Neural progenitor cell (in vitro differentiated cells): ENCODE measurements around the gene ZNF273. TPM values are rescaled to one million over a fixed set of nuclear protein-coding genes. Genes with fewer than 3 reads are reported as not detected.
"Not testable (repeated sequence)": the region's sequence is repeated elsewhere in the genome, so short reads cannot be mapped to it uniquely, and the experiment has no call there.

Source experiments
- DNase-seq: peaks from one replicate; pipeline ENCODE4 v3.0.0-alpha.2; 2016; ENCODE audit warnings: low spot score
- H2AFZ ChIP-seq: fragments of 200-600 bp; sonication (generic); replicated peaks from 2 replicates; pipeline ENCODE4 v1.6.1; 2016; ENCODE audit warnings: antibody characterized with exemption
- H3F3A ChIP-seq: fragments of 200-600 bp; sonication (generic); 2 replicates; pipeline ENCODE4 v1.6.1; 2016; ENCODE audit warnings: antibody characterized with exemption, low read depth
- H3K27ac ChIP-seq: fragments of 200-600 bp; sonication (generic); 2 replicates; pipeline ENCODE4 v1.5.1; 2016; ENCODE audit warnings: mild to moderate bottlenecking
- H3K27me3 ChIP-seq: fragments of 200-600 bp; sonication (generic); 2 replicates; pipeline ENCODE4 v1.6.1; 2016; ENCODE audit warnings: mild to moderate bottlenecking, moderate library complexity
- H3K36me3 ChIP-seq: fragments of 200-600 bp; sonication (generic); 2 replicates; pipeline ENCODE4 v1.5.1; 2016
- H3K4me1 ChIP-seq: fragments of 200-600 bp; sonication (generic); 2 replicates; pipeline ENCODE4 v1.6.1; 2016; ENCODE audit warnings: mixed run types
- H3K4me2 ChIP-seq: fragments of 200-600 bp; sonication (generic); 2 replicates; pipeline ENCODE4 v1.6.1; 2016
- H3K4me3 ChIP-seq: fragments of 200-600 bp; sonication (generic); 2 replicates; pipeline ENCODE4 v1.5.1; 2016
- H3K79me2 ChIP-seq: fragments of 200-600 bp; sonication (generic); 2 replicates; pipeline ENCODE4 v1.6.1; 2016; ENCODE audit warnings: low read depth
- H3K9ac ChIP-seq: fragments of 200-600 bp; sonication (generic); 2 replicates; pipeline ENCODE4 v1.6.1; 2016
- H3K9me3 ChIP-seq: fragments of 200-600 bp; sonication (generic); 2 replicates; pipeline ENCODE4 v1.5.1; 2016; ENCODE audit warnings: low read depth
- H4K20me1 ChIP-seq: fragments of 200-600 bp; sonication (generic); 2 replicates; pipeline ENCODE4 v1.6.1; 2016; ENCODE audit warnings: low read depth
- H3K27ac Mint-ChIP-seq: 3 replicates; pipeline ENCODE4 v1.8.0; 2021; ENCODE audit warnings: mixed read lengths
- H3K27me3 Mint-ChIP-seq: 2 replicates; pipeline ENCODE4 v1.8.0; 2022; ENCODE audit warnings: low read depth, mild to moderate bottlenecking, inconsistent platforms, moderate library complexity, mixed read lengths; ENCODE audit not compliant: insufficient read depth
- H3K36me3 Mint-ChIP-seq: 3 replicates; pipeline ENCODE4 v1.8.0; 2021; ENCODE audit warnings: mixed read lengths
- H3K4me1 Mint-ChIP-seq: 3 replicates; pipeline ENCODE4 v1.8.0; 2021; ENCODE audit warnings: mixed read lengths
- H3K4me3 Mint-ChIP-seq: 3 replicates; pipeline ENCODE4 v1.8.0; 2021; ENCODE audit warnings: mild to moderate bottlenecking, moderate library complexity, mixed read lengths
- H3K9me3 Mint-ChIP-seq: 3 replicates; pipeline ENCODE4 v1.8.0; 2020; ENCODE audit warnings: mixed read lengths
- EZH2 ChIP-seq: fragments of 200-600 bp; sonication (generic); IDR thresholded peaks from 2 replicates; pipeline ENCODE4 v1.6.1; 2017; ENCODE audit warnings: antibody characterized with exemption, mild to moderate bottlenecking, moderate library complexity
- EZH2phosphoT487 ChIP-seq: fragments of 200-600 bp; sonication (generic); IDR thresholded peaks from 2 replicates; pipeline ENCODE4 v1.6.1; 2017; ENCODE audit warnings: antibody characterized with exemption
- total RNA-seq: library from RNA; depleted of rRNA; stranded (reverse); fragments of >200 nt; gene quantifications from 2 replicates; pipeline ENCODE4 v1.2.3, GENCODE V29; 2015; ENCODE audit warnings: low replicate concordance
- TF ChIP-seq, protein P1 (sequence below): fragments of 200-600 bp; sonication (generic); IDR thresholded peaks from 2 replicates; pipeline ENCODE4 v1.5.1; 2017; ENCODE audit warnings: antibody characterized with exemption, mild to moderate bottlenecking

The ZNF273 gene
- total RNA-seq, 1 donor from 2014 or later = 36.5 TPM

DNA sequence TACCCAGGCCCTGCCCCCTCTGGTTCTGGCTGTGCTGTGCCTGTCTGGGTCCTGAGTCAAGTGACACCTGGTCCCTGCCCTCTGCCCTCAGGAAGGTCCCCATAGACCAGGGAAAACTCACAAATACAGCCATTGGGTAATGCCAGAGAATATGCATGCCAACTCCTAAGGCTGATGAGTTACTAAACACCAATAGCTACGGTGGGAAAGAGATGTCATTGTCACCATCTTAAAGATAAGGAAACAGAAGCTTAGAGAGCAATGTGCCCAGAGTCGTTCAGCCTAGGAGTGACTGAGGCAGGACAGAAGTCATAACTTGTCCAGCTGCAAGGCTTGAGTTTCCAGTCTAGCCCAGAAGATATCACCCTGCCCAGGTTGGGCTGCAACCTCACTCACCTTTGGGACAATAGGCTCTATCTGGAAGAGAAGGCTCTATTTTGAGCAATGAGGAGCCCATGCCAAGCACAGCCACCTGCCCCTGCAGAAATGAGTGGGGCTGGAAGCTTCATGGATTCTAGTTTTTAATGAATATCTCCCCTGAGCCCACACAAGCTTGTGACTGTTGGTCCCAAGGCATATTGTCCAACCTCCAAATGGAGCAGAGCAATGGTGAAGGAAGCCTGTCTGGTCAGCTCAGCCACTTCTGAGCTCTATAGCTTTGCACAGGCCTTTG is 42.6 kb downstream of the ZNF273 start:
- DNase-seq = no peak
- TF ChIP-seq, protein P1, sequence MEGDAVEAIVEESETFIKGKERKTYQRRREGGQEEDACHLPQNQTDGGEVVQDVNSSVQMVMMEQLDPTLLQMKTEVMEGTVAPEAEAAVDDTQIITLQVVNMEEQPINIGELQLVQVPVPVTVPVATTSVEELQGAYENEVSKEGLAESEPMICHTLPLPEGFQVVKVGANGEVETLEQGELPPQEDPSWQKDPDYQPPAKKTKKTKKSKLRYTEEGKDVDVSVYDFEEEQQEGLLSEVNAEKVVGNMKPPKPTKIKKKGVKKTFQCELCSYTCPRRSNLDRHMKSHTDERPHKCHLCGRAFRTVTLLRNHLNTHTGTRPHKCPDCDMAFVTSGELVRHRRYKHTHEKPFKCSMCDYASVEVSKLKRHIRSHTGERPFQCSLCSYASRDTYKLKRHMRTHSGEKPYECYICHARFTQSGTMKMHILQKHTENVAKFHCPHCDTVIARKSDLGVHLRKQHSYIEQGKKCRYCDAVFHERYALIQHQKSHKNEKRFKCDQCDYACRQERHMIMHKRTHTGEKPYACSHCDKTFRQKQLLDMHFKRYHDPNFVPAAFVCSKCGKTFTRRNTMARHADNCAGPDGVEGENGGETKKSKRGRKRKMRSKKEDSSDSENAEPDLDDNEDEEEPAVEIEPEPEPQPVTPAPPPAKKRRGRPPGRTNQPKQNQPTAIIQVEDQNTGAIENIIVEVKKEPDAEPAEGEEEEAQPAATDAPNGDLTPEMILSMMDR = no peak
- TF ChIP-seq EZH2phosphoT487 (no peak), EZH2 (no peak)
- Mint-ChIP-seq H3K4me1 (peaks cover 2% of the 10 kb centered on the region), H3K27ac (no peak overlapping the region), H3K36me3 (no peaks in the 10 kb centered on the region), H3K4me3 (no peak overlapping the region), H3K9me3 (peaks cover 7% of the 10 kb centered on the region), H3K27me3 (peaks cover 9% of the 10 kb centered on the region)
- H4K20me1 ChIP-seq = no peaks in the 10 kb centered on the region
- H3K4me1 ChIP-seq = no peaks in the 10 kb centered on the region
- peaks cover 40% of the 10 kb centered on the region for H3K27me3 ChIP-seq
- no peaks in the 10 kb centered on the region for H3K36me3 ChIP-seq
- no peak overlapping the region for H2AFZ ChIP-seq
- no peak overlapping the region for H3K27ac ChIP-seq
- no peak overlapping the region for H3K9ac ChIP-seq
- no peak overlapping the region for H3K4me2 ChIP-seq
- H3K79me2 ChIP-seq = no peaks in the 10 kb centered on the region
- H3K9me3 ChIP-seq = no peaks in the 10 kb centered on the region
- no peak overlapping the region for H3K4me3 ChIP-seq
- H3F3A ChIP-seq = no peaks in the 10 kb centered on the region

DNA sequence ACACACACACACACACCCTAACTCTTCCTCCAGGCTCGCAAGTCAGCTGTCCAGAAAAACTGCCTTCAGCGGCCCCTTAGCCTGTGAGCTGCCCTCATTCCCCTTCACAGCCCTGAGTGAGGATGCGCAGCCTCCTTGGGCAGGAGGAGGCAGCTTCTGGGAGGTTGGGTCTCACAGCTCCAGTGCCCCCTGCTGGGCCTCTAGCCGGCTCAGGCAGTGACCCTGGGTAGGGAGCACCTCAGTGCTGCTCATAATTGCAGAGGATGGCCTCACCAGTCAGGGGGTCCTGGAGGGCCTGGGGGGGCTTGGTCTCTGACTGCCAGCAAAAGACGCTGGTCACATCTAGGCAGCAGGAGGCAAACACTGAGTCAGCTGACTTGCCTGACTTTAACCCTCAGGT is 43.7 kb downstream of the ZNF273 start:
- Histone ChIP-seq H3K79me2 (no peaks in the 10 kb centered on the region), H3K4me2 (peak overlapping the region; percentile 90), H3K36me3 (no peaks in the 10 kb centered on the region), H3K27me3 (peaks cover 40% of the 10 kb centered on the region), H3K4me1 (no peaks in the 10 kb centered on the region), H3K27ac (no peak overlapping the region), H3F3A (no peaks in the 10 kb centered on the region), H2AFZ (peak overlapping the region; percentile 81), H3K9ac (no peak overlapping the region), H3K9me3 (no peaks in the 10 kb centered on the region), H3K4me3 (peak overlapping the region; percentile 55), H4K20me1 (no peaks in the 10 kb centered on the region)
- Mint-ChIP-seq H3K9me3 (peaks cover 7% of the 10 kb centered on the region), H3K27ac (no peak overlapping the region), H3K4me3 (no peak overlapping the region), H3K27me3 (peaks cover 9% of the 10 kb centered on the region), H3K36me3 (no peaks in the 10 kb centered on the region), H3K4me1 (peaks cover 2% of the 10 kb centered on the region)
- DNase-seq = peak; percentile 53
- no peak for TF ChIP-seq EZH2
- TF ChIP-seq, protein P1 = peak; percentile 16

- no peaks in the 10 kb centered on the region for H3K9me3 ChIP-seq
- peaks cover 40% of the 10 kb centered on the region for H3K27me3 ChIP-seq
- Mint-ChIP-seq H3K27me3 (peaks cover 9% of the 10 kb centered on the region), H3K9me3 (peaks cover 3% of the 10 kb centered on the region), H3K27ac (no peak overlapping the region), H3K4me3 (peak overlapping the region; percentile 66), H3K4me1 (peaks cover 2% of the 10 kb centered on the region), H3K36me3 (no peaks in the 10 kb centered on the region)
- no peak overlapping the region for H3K9ac ChIP-seq
- H3F3A ChIP-seq = no peaks in the 10 kb centered on the region
- H3K4me3 ChIP-seq = peak overlapping the region; percentile 55
- no peaks in the 10 kb centered on the region for H3K36me3 ChIP-seq
- no peak overlapping the region for H3K27ac ChIP-seq
- no peaks in the 10 kb centered on the region for H3K4me1 ChIP-seq
- peak; percentile 37 for TF ChIP-seq EZH2phosphoT487
- TF ChIP-seq, protein P1 = no peak
- H3K79me2 ChIP-seq = no peaks in the 10 kb centered on the region
- H3K4me2 ChIP-seq = peak overlapping the region; percentile 90
- peak overlapping the region; percentile 81 for H2AFZ ChIP-seq
- peak; percentile 35 for DNase-seq
- no peaks in the 10 kb centered on the region for H4K20me1 ChIP-seq
Measured at GRCh38 chr7:64947252-64948000, 44.4 kb downstream of the ZNF273 start.

DNA sequence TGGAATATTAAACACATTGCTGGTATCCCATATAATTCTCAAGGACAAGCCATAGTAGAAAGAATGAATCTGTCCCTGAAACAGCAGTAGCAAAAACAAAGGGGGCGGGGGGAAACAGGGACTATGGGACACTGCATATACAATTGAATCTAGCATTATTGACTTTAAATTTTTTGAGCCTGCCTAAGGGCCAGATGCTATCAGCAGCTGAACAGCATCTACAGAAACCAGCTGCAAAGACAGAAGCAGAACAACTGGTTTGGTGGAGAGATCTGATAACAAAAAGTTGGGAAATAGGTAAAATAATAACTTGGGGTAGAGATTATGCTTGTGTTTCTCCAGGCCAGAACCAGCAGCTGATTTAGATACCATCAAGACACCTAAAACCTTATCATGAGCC is 45.7 kb downstream of the ZNF273 start:
- H3K9me3 Mint-ChIP-seq, H3K4me1 Mint-ChIP-seq, DNase-seq, H3K4me3 Mint-ChIP-seq, H3K36me3 Mint-ChIP-seq, H2AFZ ChIP-seq, H3K79me2 ChIP-seq, H3K36me3 ChIP-seq, H3K27me3 Mint-ChIP-seq, H3K9ac ChIP-seq, H3F3A ChIP-seq, H3K4me3 ChIP-seq, H4K20me1 ChIP-seq, H3K27ac Mint-ChIP-seq, H3K9me3 ChIP-seq, H3K4me1 ChIP-seq, H3K4me2 ChIP-seq, H3K27ac ChIP-seq: not testable (repeated sequence)
- peaks cover 40% of the 10 kb centered on the region for H3K27me3 ChIP-seq

DNA sequence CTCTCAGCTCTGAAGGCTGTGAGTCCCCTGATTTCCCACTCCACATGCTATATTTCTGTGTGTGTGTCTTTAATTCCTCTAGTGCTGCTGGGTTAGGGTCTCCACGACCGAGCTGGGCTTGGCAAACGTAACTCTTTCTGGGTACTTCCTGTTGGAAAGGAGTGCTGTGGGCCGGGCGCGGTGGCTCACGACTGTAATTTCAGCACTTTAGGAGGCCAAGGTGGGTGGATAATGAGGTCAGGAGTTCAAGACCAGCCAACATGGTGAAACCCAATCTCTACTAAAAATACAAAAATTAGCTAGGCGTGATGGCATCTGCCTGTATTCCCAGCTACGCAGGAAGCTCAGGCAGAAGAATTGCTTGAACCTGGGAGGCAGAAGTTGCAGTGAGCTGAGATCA is 47.6 kb downstream of the ZNF273 start:
- not testable (repeated sequence) for H3K4me3 Mint-ChIP-seq, H3K4me2 ChIP-seq, H3K4me1 Mint-ChIP-seq, H3K4me1 ChIP-seq, H3K79me2 ChIP-seq, H3K9me3 ChIP-seq, H3K27me3 Mint-ChIP-seq, H3K27ac ChIP-seq, DNase-seq, H4K20me1 ChIP-seq, H3K4me3 ChIP-seq, H3K36me3 Mint-ChIP-seq, H3F3A ChIP-seq, H2AFZ ChIP-seq, H3K9ac ChIP-seq, H3K9me3 Mint-ChIP-seq, H3K27ac Mint-ChIP-seq, H3K36me3 ChIP-seq
- H3K27me3 ChIP-seq = peaks cover 39% of the 10 kb centered on the region
